DMS 273 treated with DMSO at 0.1 percent for 48 hours (cell line): ENCODE results near the gene IRF3.
"Not testable (repeated sequence)": the region's sequence is repeated elsewhere in the genome, so short reads cannot be mapped to it uniquely, and the experiment has no call there.

Experiments
- DNase-seq: peaks from one replicate; lab custom pipeline; 2025; lab: John Stamatoyannopoulos, UW

Gene IRF3

GRCh38 chr19:49617860-49618259, 47.8 kb downstream of the IRF3 start:
- DNase-seq = not testable (repeated sequence)

DNA sequence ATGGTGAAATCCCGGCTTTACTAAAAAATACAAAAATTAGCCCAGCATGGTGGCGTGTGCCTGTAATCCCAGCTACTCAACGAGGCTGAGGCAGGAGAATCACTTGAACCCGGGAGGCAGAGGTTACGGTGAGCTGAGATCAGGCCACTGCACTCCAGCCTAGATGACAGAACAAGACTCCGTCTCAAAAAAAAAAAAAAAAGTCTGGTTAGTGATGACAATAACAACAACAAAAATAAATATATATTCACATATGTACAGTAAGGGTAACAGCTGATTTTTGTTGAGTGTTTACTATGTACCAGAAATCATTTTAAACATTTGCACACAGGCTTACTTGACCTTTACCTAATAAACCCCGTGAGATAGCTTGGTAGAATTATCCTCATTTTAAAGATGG, 48.7 kb downstream of the IRF3 start:
- no peak for DNase-seq

DNA sequence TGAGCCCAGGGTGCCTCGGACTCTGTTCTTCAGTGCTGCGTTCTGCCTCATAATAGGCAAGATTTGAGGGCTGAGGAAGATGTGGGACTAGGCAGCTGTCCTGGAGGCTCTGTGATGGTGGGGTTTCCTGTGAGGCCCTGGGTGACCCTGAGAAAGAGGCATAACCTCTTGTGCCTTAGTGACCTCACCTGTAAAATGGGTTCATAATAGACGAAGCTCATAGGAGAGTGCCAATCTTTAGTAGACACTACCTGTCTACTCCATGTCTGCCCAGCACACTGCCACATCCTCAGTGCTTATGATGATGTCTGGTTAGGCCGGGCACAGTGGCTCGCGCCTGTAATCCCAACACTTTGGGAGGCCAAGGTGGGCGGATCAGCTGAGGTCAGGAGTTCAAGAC, 49.1 kb downstream of the IRF3 start:
- no peak for DNase-seq

GRCh38 chr19:49615861-49616260, 49.8 kb downstream of the IRF3 start:
- no peak for DNase-seq

- DNase-seq = no peak
These were observed 51.4 kb downstream of the IRF3 start for GRCh38 chr19:49614096-49614833.

DNA sequence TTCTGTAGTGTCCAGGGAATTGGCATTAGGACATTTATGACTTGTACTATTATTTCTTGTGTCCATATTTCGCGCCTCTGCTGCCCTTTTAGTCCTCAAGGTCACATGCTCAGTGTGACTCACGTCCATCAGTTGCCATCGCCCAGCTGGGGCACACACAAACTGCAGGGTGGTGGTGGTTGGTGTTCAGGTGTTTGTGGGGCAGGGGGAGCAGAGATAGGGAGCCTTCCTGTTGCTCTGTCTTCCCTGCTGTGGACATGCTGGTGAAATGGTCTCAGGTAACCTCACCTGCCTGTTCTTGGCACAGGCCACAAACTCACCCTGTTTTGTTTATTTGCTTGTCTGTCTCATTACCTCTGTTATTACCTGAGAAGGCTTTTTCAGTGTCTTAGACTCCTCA, 52.3 kb downstream of the IRF3 start:
- DNase-seq = no peak
